GM18861 (cell line): ENCODE measurements around the gene HID1.
"Not testable (repeated sequence)": the region's sequence is repeated elsewhere in the genome, so short reads cannot be mapped to it uniquely, and the experiment has no call there.

Experiments
- ATAC-seq: cut with Tn5 transposase; IDR thresholded peaks from one replicate; pipeline ENCODE4 v1.9.1; 2021; ENCODE audit not compliant: unreplicated experiment

Gene HID1

GRCh38 chr17:74972107-74972972, at the start of gene HID1:
HID1 (minus strand) TSS chr17:74972759; CDS start chr17:74972656, 103 bp downstream.
- no peak for ATAC-seq

- ATAC-seq, result no peak
These were observed 48.0 kb upstream of the HID1 start for GRCh38 chr17:75020331-75021110.

GRCh38 chr17:75019710-75020109, 47.2 kb upstream of the HID1 start:
- no peak for ATAC-seq

GRCh38 chr17:75019146-75019545, 46.6 kb upstream of the HID1 start:
- ATAC-seq, result no peak

GRCh38 chr17:75013092-75013559, 40.6 kb upstream of the HID1 start:
- no peak for ATAC-seq

- peak; percentile 78 for ATAC-seq
These were observed 40.0 kb upstream of the HID1 start, which contains the start of gene MRPL58 for GRCh38 chr17:75012346-75013091. MRPL58 (plus strand) TSS chr17:75012670; CDS start chr17:75012687, 17 bp downstream.

- no peak for ATAC-seq
These were observed 39.5 kb upstream of the HID1 start for GRCh38 chr17:75012096-75012345.

GRCh38 chr17:75011401-75012095, 39.0 kb upstream of the HID1 start:
- no peak for ATAC-seq

GRCh38 chr17:75010683-75011400, 38.3 kb upstream of the HID1 start:
- no peak for ATAC-seq

GRCh38 chr17:75009139-75009724, 36.7 kb upstream of the HID1 start:
- no peak for ATAC-seq

GRCh38 chr17:75008373-75008772, 35.8 kb upstream of the HID1 start:
- no peak for ATAC-seq

- no peak for ATAC-seq
These were observed 34.1 kb upstream of the HID1 start for GRCh38 chr17:75006653-75007052.

- ATAC-seq, result not testable (repeated sequence)
These were observed 33.5 kb upstream of the HID1 start for GRCh38 chr17:75006084-75006483.

- ATAC-seq, result no peak
These were observed 32.7 kb upstream of the HID1 start for GRCh38 chr17:75005291-75005690.

GRCh38 chr17:75004371-75004770, 31.8 kb upstream of the HID1 start:
- ATAC-seq, result no peak

- ATAC-seq, result no peak
These were observed 31.4 kb upstream of the HID1 start for GRCh38 chr17:75003957-75004355.

GRCh38 chr17:75003070-75003956, 30.8 kb upstream of the HID1 start:
- no peak for ATAC-seq

GRCh38 chr17:75001915-75002843, 29.6 kb upstream of the HID1 start:
- ATAC-seq, result no peak
